ENCODE results near the gene WIZ. TPM values are rescaled to one million over a fixed set of nuclear protein-coding genes. Genes with fewer than 3 reads are reported as not detected.

The WIZ gene
- total and polyA plus RNA-seq, 2 of the 4 experiments (the other 2 are of a cell fraction): 0.90 to 27.1 TPM

GRCh38 chr19:15442142-15442920 is 7.4 kb downstream of the WIZ start:
- Histone ChIP-seq H3K9me3 (ENCODE audit: control insufficient read depth, insufficient read depth, low read length) (no peaks in the 10 kb centered on the region), H4K20me1 (ENCODE audit: insufficient read depth, low read length) (no peaks in the 10 kb centered on the region), H4K5ac (ENCODE audit: low read depth, low read length) (no peak overlapping the region), H2BK5ac (ENCODE audit: low read depth, low read length, poor library complexity, severe bottlenecking) (no peak overlapping the region), H3K18ac (ENCODE audit: low read depth, low read length) (no peak overlapping the region), H2BK120ac (ENCODE audit: low read depth, low read length) (no peak overlapping the region), H3K27ac (ENCODE audit: insufficient read depth, low read length) (no peak overlapping the region), H3K79me1 (ENCODE audit: low read depth in 1 of 2, low read length in 2 of 2) (no peaks in the 10 kb centered on the region; a peak in 1 of 4 replicates), H3K27me3 (ENCODE audit: control insufficient read depth, insufficient read depth, low read length) (no peaks in the 10 kb centered on the region), H3K36me3 (ENCODE audit: control insufficient read depth, insufficient read depth, low read length) (peaks cover 3% of the 10 kb centered on the region; the same call in 1 of the 2 replicates), H3K9ac (ENCODE audit: low read depth, low read length) (no peak overlapping the region), H3K4me2 (ENCODE audit: low read depth, low read length) (no peak overlapping the region), H2AK9ac (replicated peaks; ENCODE audit: low read depth, low read length, poor library complexity) (peak overlapping the region; percentile 19), H3K14ac (replicated peaks; ENCODE audit: low read depth, low read length) (no peak overlapping the region), H2BK20ac (ENCODE audit: low read depth, low read length) (no peak overlapping the region), H4K91ac (ENCODE audit: insufficient read depth, low read depth, low read length) (no peak overlapping the region), H3K23ac (ENCODE audit: low read depth, low read length) (no peak overlapping the region), H3K4me1 (ENCODE audit: control insufficient read depth, insufficient read depth, low read length) (peaks cover 4% of the 10 kb centered on the region; the same call in 1 of the 2 replicates), H4K8ac (ENCODE audit: low read depth in 2 of 2, low read length in 2 of 2) (no peak overlapping the region), H3K4me3 (ENCODE audit: insufficient read depth, low read depth, low read length) (no peak overlapping the region), H3K56ac (ENCODE audit: extremely low read depth, insufficient read depth, low read length) (no peak overlapping the region), H2AFZ (replicated peaks; ENCODE audit: low read length, poor library complexity) (no peak overlapping the region), H2AK5ac (ENCODE audit: low read depth, low read length) (no peak overlapping the region), H2BK15ac (ENCODE audit: low read depth, low read length) (no peak overlapping the region), H3K9me1 (ENCODE audit: insufficient read depth, low read length) (no peaks in the 10 kb centered on the region), H3K4ac (ENCODE audit: low read depth, low read length) (no peak overlapping the region)
- TF ChIP-seq RCOR1 (IDR thresholded peaks at IDR 0.05; ENCODE audit: insufficient replicate concordance, low read length): no peak
- TF ChIP-seq RAD21 (IDR thresholded peaks at IDR 0.05; ENCODE audit: low read length): no peak
- no peak for TF ChIP-seq USF2 (IDR thresholded peaks at IDR 0.05; ENCODE audit: low read depth, low read length)
- no peak for TF ChIP-seq NFE2L2 (IDR thresholded peaks at IDR 0.05; ENCODE audit: low read depth, low read length)
- no peak for TF ChIP-seq CHD1 (IDR thresholded peaks at IDR 0.05; ENCODE audit: low read depth, low read length)
- no peak for TF ChIP-seq BHLHE40 (IDR thresholded peaks at IDR 0.05; ENCODE audit: low read depth, low read length)
- no peak for TF ChIP-seq SMC3 (IDR thresholded peaks at IDR 0.05; ENCODE audit: low read depth, low read length)
- TF ChIP-seq ELK1 (IDR thresholded peaks at IDR 0.05; ENCODE audit: borderline replicate concordance, low read depth, low read length): no peak
- no peak for TF ChIP-seq POLR2A (IDR thresholded peaks at IDR 0.05; ENCODE audit: low read depth, low read length)
- no peak for TF ChIP-seq MXI1 (IDR thresholded peaks at IDR 0.05; ENCODE audit: borderline replicate concordance, low read depth, low read length)
- no peak for TF ChIP-seq CTCF (conservative IDR thresholded peaks at IDR 0.05; ENCODE audit: low read depth, low read length)
- TF ChIP-seq CEBPB (IDR thresholded peaks at IDR 0.05; ENCODE audit: low read depth, low read length): no peak
- no peak for TF ChIP-seq MAFK (IDR thresholded peaks at IDR 0.05; ENCODE audit: low read depth, low read length)
- DNase-seq: no peak
- ATAC-seq (ENCODE audit: low read depth): no peak
- dilution Hi-C loops (cut with HindIII; ENCODE audit: low sequenced_read_pairs, unreplicated experiment): no loop called here
- 69% methylated on average over 2 of the region's 13 CpGs; no CpG with 5 or more reads in 1 of the 2 experiments for WGBS, 2 experiments (ENCODE audit: extremely low coverage in 2 of 2, insufficient read length in 1 of 2)
- no TSS peak for BruUV-seq (replicated peaks)
- ChIA-PET CTCF (no interaction called here), POLR2A (ENCODE audit: unreplicated experiment) (no interaction called here)
- intact Hi-C loops (cut with micrococcal nuclease): no loop called here
- in situ Hi-C loops (cut with MboI; ENCODE audit: low sequenced_read_pairs): loop anchor here (25.0 kb wide), 1 partner anchor 880 kb away; the partner anchor contains the start of gene NDUFB7

Measured in IMR-90 (cell line).